ENCODE results near the gene VTI1A. TPM values are rescaled to one million over a fixed set of nuclear protein-coding genes. Genes with fewer than 3 reads are reported as not detected.

The VTI1A gene
- total and polyA plus RNA-seq, 7 donors: 10.8 to 80.3 (median 36.8) TPM

DNA sequence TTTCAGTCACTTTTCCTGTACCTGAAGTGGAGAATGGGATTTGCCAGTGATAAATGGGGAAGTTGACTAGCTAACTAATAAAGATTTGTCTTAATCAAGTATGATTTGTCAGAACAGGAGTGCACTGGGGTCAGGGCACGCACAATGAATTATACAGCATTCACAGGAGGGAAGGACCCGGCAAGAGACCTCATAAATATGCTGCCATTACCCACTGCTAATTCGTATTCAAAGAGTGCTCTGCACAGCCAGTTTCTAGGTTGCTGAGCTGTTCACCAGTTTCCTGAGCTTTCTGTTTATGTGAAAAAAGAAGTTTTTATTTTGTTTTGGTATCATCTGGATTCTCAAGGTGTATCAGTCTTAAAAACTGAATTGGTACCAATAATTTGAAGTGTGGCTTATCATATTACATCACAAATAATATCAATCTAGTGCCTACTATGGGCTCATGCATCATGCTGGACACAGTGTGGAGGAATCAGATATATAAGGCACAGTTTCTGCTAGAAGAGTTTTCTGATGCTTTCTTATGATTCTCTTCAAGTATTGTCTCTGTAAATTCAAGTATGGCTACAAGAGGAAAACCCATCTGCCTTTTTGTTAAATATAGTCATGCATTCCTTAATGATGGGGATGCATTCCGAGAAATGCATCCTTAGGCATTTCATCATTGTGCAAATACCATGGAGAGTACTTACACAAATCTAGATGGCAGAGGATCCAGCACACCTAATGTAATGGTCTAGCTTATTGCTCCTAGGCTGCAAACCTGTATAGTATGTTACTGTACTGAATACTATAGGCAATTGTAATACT lies 202.2 kb downstream of the VTI1A start:
- TF ChIP-seq POLR2AphosphoS5 (IDR thresholded peaks at IDR 0.05): no peak
- no peak for TF ChIP-seq POLR2A (IDR thresholded peaks at IDR 0.05)
- no peak for TF ChIP-seq EP300 (IDR thresholded peaks at IDR 0.05)
- TF ChIP-seq CTCF (IDR thresholded peaks at IDR 0.05): no peak
- WGBS, 2 donors: 92 to 96% methylated on average over 4 of the region's 4 CpGs
- intact Hi-C loops (cut with DNase I): no loop called here

DNA sequence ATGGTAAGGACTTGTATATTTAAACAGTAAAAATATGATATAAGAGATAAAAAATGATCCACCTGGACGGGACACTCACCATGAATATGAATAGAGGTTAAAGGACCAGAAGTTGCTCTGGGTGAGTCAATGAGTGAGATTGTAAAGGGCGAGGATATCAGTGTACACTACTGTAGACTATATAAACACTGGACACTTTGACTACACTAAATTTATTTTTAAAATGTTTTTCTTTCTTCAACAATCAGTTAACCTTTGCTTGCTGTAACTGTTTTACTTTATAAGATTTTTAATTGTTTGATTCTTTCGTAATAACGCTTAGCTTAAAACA lies 202.8 kb downstream of the VTI1A start:
- Histone ChIP-seq H3K4me3 (no peak overlapping the region), H3K27ac (no peak overlapping the region), H3K4me1 (no peaks in the 10 kb centered on the region), H3K36me3 (no peaks in the 10 kb centered on the region), H3K27me3 (no peaks in the 10 kb centered on the region), H3K9me3 (no peaks in the 10 kb centered on the region)
- WGBS, 2 donors: 83 to 88% methylated on average over 4 of the region's 4 CpGs
- no peak for DNase-seq
- no peak for TF ChIP-seq POLR2A (IDR thresholded peaks at IDR 0.05)
- no peak for TF ChIP-seq CTCF (IDR thresholded peaks at IDR 0.05)
- TF ChIP-seq EP300 (IDR thresholded peaks at IDR 0.05): no peak
- intact Hi-C loops (cut with DNase I): no loop called here

More for the DNA sequence above, 202.2 kb downstream of the VTI1A start:
- H3K4me1 ChIP-seq: no peaks in the 10 kb centered on the region
- H3K4me3 ChIP-seq: no peak overlapping the region
- DNase-seq: no peak
- no peaks in the 10 kb centered on the region for H3K9me3 ChIP-seq
- H3K27me3 ChIP-seq: no peaks in the 10 kb centered on the region
- H3K27ac ChIP-seq: no peak overlapping the region
- no peaks in the 10 kb centered on the region for H3K36me3 ChIP-seq

DNA sequence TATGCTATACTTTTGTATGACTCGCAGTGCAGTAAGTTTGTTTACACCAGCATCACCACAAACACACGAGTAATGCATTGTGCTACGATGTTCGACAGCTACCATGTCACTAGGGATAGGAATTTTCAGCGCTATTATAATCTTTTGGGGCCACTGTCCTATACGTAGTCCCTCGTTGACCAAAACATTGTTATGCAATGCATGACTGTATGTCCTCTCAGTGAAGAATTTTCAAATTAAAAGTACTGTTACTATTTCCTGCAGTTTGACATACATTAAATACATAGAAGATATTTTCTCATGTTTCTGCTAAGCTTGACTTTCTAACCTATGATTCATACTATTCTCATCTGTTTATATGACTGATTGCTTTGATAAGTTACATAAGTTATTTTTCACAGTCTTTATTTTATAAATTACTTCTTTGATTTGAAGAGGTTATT lies 203.6 kb downstream of the VTI1A start:
- no peak for DNase-seq
- intact Hi-C loops (cut with DNase I): no loop called here
- no peaks in the 10 kb centered on the region for H3K36me3 ChIP-seq
- 89 to 96% methylated on average over 7 of the region's 7 CpGs for WGBS, 2 donors
- H3K9me3 ChIP-seq: no peaks in the 10 kb centered on the region
- TF ChIP-seq CTCF (IDR thresholded peaks at IDR 0.05): no peak
- no peaks in the 10 kb centered on the region for H3K4me1 ChIP-seq
- H3K27ac ChIP-seq: no peak overlapping the region
- no peak overlapping the region for H3K4me3 ChIP-seq
- H3K27me3 ChIP-seq: no peaks in the 10 kb centered on the region

DNA sequence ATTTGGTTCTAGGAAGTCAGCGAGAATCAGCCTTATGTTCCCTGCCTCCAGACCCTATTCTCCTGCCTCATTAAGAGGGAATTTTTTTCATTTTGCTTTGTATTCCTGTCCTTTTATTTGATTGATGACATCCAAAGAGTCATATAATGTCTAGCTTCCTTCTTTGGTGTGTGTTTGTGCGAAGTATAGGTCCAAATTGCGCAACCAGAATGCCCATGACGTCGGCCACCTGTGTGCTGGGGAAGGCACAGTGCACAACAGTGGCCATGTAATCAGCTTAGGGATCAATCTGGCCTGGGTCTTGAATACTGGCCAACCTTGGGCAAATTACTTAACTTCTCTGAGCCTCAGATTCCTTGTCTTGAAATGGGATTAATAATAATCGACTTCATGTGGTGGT lies 206.2 kb downstream of the VTI1A start:
- WGBS, 2 donors: 65 to 87% methylated on average over 6 of the region's 6 CpGs
- no peak overlapping the region for H3K4me3 ChIP-seq
- H3K27me3 ChIP-seq: no peaks in the 10 kb centered on the region
- no peaks in the 10 kb centered on the region for H3K9me3 ChIP-seq
- no peaks in the 10 kb centered on the region for H3K36me3 ChIP-seq
- no peaks in the 10 kb centered on the region for H3K4me1 ChIP-seq
- intact Hi-C loops (cut with DNase I): no loop called here
- TF ChIP-seq POLR2AphosphoS5 (IDR thresholded peaks at IDR 0.05): no peak
- no peak for DNase-seq
- H3K27ac ChIP-seq: no peak overlapping the region

- Histone ChIP-seq H3K27ac (no peak overlapping the region), H3K4me1 (no peaks in the 10 kb centered on the region), H3K36me3 (no peaks in the 10 kb centered on the region), H3K4me3 (no peak overlapping the region), H3K27me3 (no peaks in the 10 kb centered on the region), H3K9me3 (no peaks in the 10 kb centered on the region)
- intact Hi-C loops (cut with DNase I): no loop called here
- WGBS, 2 donors: 36 to 83% methylated on average over 3 of the region's 3 CpGs
- DNase-seq: no peak
- TF ChIP-seq CTCF (IDR thresholded peaks at IDR 0.05) (no peak), POLR2AphosphoS5 (IDR thresholded peaks at IDR 0.05) (no peak), EP300 (IDR thresholded peaks at IDR 0.05) (no peak), POLR2A (IDR thresholded peaks at IDR 0.05) (no peak)
Measured at GRCh38 chr10:112653851-112654250, 206.8 kb downstream of the VTI1A start.

Data from sigmoid colon (tissue), 7 donors.